ENCODE measurements around the gene SDCCAG8.

- no peak for TF ChIP-seq CTCF (IDR thresholded peaks at IDR 0.05)
- no peak for TF ChIP-seq POLR2A (IDR thresholded peaks at IDR 0.05)
- TF ChIP-seq POLR2AphosphoS5 (IDR thresholded peaks at IDR 0.05) = no peak
Measured at GRCh38 chr1:243266231-243266630, 10.4 kb downstream of the SDCCAG8 start.

Measured in gastroesophageal sphincter (tissue), 3 donors.